K562 (cell line): ENCODE measurements around the gene MEAF6. TPM values are rescaled to one million over a fixed set of nuclear protein-coding genes. Genes with fewer than 3 reads are reported as not detected.

ENCODE experiments used
- CHCHD3 ChIP-seq: fragments of 250-450 bp; sonication (Bioruptor Pico); IDR thresholded peaks from 2 replicates; pipeline ENCODE4 v2.1.2; 2022; ENCODE audit warnings: mild to moderate bottlenecking
- CTBP1 ChIP-seq: fragments of 450-650 bp; IDR thresholded peaks from 2 replicates; pipeline ENCODE4 v1.6.1; 2016; ENCODE audit warnings: borderline replicate concordance
- DNMT1 ChIP-seq: fragments of 450-650 bp; IDR thresholded peaks from 2 replicates; pipeline ENCODE4 v1.6.1; 2016; ENCODE audit warnings: antibody characterized with exemption, mild to moderate bottlenecking
- FOXK1 ChIP-seq: sonication (generic); formaldehyde crosslinking; IDR thresholded peaks from 2 replicates; pipeline ENCODE4 v1.8.0; 2022; ENCODE audit warnings: missing genetic modification reagents, mild to moderate bottlenecking, borderline replicate concordance
- KLF6 ChIP-seq: fragments of 250-450 bp; sonication (Bioruptor Pico); IDR thresholded peaks from 2 replicates; pipeline ENCODE4 v1.4.0; 2020; ENCODE audit warnings: mild to moderate bottlenecking, moderate library complexity, borderline replicate concordance
- NBN ChIP-seq: fragments of 450-650 bp; IDR thresholded peaks from 2 replicates; pipeline ENCODE4 v1.6.1; 2016; ENCODE audit warnings: low read depth, mild to moderate bottlenecking
- NFIC ChIP-seq: fragments of 450-650 bp; IDR thresholded peaks from 2 replicates; pipeline ENCODE4 v1.6.1; 2017; ENCODE audit warnings: mild to moderate bottlenecking, inconsistent platforms
- POLR2A ChIP-seq: fragments of 450-650 bp; conservative IDR thresholded peaks from 2 replicates; pipeline ENCODE4 v1.6.1; 2016
- ZKSCAN3 ChIP-seq: fragments of 250-450 bp; sonication (Bioruptor Pico); IDR thresholded peaks from 2 replicates; pipeline ENCODE4 v1.4.0; 2020
- ZNF239 ChIP-seq: fragments of 250-450 bp; sonication (Bioruptor Pico); IDR thresholded peaks from 2 replicates; pipeline ENCODE4 v1.4.0; 2020; ENCODE audit warnings: mild to moderate bottlenecking
- ZNF57 ChIP-seq: fragments of 450-650 bp; formaldehyde crosslinking; IDR thresholded peaks from 2 replicates; pipeline ENCODE4 v1.4.0; 2020; ENCODE audit warnings: mild to moderate bottlenecking, moderate library complexity
- ZNF707 ChIP-seq: fragments of 250-450 bp; sonication (Bioruptor Pico); conservative IDR thresholded peaks from 2 replicates; pipeline ENCODE4 v1.8.0; 2022; ENCODE audit warnings: inconsistent platforms, mild to moderate bottlenecking, moderate library complexity
- polyA plus RNA-seq, 8 experiments: library from polyadenylated mRNA; depleted of rRNA in 4 of 8; stranded (reverse) in 5 of 8; unstranded in 3 of 8; fragments of >200 nt; fragmentation: Nextera tagmentation in 2 of 8; fragmentation: Illumina TruSeq in 1 of 8; extraction: Ambion mirVana in 2 of 8; extraction: Trizol in 1 of 8; gene quantifications; 2 replicates each; pipeline versions ENCODE4 v1.2.1 to v1.2.3, GENCODE V29; 2011 to 2014; ENCODE audit warnings: inconsistent platforms in 1 of 8, missing spikeins in 1 of 8
- total RNA-seq, 7 experiments: library from RNA; depleted of rRNA in 6 of 7; stranded (reverse); fragments of >200 nt in 6 of 7; fragmentation: Illumina TruSeq in 2 of 7; extraction: Trizol in 2 of 7; gene quantifications; 2 replicates each; pipeline versions ENCODE4 v1.2.1 to v1.2.3, GENCODE V29; 2011 to 2021; ENCODE audit warnings: low replicate concordance in 1 of 7
- TF ChIP-seq, protein P1 (sequence below): fragments of 250-450 bp; sonication (Bioruptor Pico); IDR thresholded peaks from 2 replicates; pipeline ENCODE4 v1.5.0; 2020; ENCODE audit warnings: mild to moderate bottlenecking
- TF ChIP-seq, protein P2 (sequence below): sonication (generic); formaldehyde crosslinking; IDR thresholded peaks from 2 replicates; pipeline ENCODE4 v1.8.1; 2023; ENCODE audit warnings: mild to moderate bottlenecking, missing genetic modification reagents
- TF ChIP-seq, protein P3 (sequence below): fragments of 450-650 bp; IDR thresholded peaks from 2 replicates; pipeline ENCODE4 v1.6.1; 2016; ENCODE audit warnings: low read depth

Gene MEAF6
- total and polyA plus RNA-seq, 9 of the 15 experiments (the other 6 are each of a cell fraction or from before 2014, with no cell fraction given): 55.0 to 151 (median 92.3) TPM

DNA sequence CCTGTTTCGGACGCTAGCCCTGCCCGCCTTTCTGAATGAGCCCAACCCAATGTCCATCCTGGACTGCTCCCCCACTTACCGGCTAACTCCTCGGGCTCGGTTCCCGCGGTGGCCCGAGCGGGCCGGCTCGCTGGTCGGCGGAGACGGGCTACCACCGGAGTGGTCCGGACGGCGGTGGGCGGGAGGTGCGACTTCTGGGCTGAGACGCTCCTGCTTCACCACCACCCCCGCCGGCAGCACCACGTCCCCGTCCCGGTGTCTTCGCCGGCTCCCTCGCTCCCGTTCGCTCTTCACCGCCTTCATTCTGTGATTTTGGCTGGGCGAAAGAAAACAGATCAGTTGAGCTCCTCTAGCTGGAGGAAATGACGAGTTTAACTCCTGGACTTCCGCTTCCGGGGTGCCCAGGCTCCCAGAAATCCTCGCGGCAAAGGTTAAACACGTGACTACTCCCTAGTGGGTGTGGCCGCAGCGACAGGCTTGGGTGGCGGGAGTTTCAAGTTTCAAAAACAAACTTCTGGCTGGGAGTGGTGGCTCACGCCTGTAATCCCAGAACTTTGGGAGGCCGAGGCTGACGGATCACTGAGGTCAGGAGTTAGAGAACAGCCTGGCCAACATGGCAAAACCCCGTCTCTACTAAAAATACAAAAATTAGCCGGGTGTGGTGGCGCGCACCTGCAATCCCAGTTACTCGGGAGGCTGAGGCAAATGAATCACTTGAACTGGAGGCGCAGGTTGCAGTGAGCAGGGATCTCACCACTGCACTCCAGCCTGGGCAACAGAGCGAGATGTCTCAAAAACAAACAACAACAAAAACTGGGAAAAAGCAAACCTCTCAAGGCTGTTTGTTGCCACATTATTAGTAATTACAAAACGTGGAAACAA, 39.6 kb upstream of the MEAF6 start, which contains the start of gene SNIP1 (continued):
- TF ChIP-seq ZNF239 (peak; percentile 42; the same call in 1 of the 2 replicates), ZNF707 (CRISPR knock-in tag) (no peak), CTBP1 (no peak), CHCHD3 (CRISPR knock-in tag) (no peak), FOXK1 (CRISPR knock-in tag) (no peak; the same call in 1 of the 2 replicates), ZKSCAN3 (CRISPR knock-in tag) (no peak), NFIC (no peak), NBN (peak; percentile 81), POLR2A (peak; percentile 94), DNMT1 (0 out of 2 replicates have a peak, but pooled peaks have one; percentile 55), KLF6 (CRISPR knock-in tag) (peak; percentile 76; the same call in 1 of the 2 replicates), ZNF57 (CRISPR knock-in tag) (no peak)
- TF ChIP-seq, protein P1, sequence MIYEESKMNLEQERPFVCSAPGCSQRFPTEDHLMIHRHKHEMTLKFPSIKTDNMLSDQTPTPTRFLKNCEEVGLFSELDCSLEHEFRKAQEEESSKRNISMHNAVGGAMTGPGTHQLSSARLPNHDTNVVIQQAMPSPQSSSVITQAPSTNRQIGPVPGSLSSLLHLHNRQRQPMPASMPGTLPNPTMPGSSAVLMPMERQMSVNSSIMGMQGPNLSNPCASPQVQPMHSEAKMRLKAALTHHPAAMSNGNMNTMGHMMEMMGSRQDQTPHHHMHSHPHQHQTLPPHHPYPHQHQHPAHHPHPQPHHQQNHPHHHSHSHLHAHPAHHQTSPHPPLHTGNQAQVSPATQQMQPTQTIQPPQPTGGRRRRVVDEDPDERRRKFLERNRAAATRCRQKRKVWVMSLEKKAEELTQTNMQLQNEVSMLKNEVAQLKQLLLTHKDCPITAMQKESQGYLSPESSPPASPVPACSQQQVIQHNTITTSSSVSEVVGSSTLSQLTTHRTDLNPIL (CRISPR knock-in tag): no peak
- TF ChIP-seq, protein P2, sequence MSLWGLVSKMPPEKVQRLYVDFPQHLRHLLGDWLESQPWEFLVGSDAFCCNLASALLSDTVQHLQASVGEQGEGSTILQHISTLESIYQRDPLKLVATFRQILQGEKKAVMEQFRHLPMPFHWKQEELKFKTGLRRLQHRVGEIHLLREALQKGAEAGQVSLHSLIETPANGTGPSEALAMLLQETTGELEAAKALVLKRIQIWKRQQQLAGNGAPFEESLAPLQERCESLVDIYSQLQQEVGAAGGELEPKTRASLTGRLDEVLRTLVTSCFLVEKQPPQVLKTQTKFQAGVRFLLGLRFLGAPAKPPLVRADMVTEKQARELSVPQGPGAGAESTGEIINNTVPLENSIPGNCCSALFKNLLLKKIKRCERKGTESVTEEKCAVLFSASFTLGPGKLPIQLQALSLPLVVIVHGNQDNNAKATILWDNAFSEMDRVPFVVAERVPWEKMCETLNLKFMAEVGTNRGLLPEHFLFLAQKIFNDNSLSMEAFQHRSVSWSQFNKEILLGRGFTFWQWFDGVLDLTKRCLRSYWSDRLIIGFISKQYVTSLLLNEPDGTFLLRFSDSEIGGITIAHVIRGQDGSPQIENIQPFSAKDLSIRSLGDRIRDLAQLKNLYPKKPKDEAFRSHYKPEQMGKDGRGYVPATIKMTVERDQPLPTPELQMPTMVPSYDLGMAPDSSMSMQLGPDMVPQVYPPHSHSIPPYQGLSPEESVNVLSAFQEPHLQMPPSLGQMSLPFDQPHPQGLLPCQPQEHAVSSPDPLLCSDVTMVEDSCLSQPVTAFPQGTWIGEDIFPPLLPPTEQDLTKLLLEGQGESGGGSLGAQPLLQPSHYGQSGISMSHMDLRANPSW: no peak
- TF ChIP-seq, protein P3, sequence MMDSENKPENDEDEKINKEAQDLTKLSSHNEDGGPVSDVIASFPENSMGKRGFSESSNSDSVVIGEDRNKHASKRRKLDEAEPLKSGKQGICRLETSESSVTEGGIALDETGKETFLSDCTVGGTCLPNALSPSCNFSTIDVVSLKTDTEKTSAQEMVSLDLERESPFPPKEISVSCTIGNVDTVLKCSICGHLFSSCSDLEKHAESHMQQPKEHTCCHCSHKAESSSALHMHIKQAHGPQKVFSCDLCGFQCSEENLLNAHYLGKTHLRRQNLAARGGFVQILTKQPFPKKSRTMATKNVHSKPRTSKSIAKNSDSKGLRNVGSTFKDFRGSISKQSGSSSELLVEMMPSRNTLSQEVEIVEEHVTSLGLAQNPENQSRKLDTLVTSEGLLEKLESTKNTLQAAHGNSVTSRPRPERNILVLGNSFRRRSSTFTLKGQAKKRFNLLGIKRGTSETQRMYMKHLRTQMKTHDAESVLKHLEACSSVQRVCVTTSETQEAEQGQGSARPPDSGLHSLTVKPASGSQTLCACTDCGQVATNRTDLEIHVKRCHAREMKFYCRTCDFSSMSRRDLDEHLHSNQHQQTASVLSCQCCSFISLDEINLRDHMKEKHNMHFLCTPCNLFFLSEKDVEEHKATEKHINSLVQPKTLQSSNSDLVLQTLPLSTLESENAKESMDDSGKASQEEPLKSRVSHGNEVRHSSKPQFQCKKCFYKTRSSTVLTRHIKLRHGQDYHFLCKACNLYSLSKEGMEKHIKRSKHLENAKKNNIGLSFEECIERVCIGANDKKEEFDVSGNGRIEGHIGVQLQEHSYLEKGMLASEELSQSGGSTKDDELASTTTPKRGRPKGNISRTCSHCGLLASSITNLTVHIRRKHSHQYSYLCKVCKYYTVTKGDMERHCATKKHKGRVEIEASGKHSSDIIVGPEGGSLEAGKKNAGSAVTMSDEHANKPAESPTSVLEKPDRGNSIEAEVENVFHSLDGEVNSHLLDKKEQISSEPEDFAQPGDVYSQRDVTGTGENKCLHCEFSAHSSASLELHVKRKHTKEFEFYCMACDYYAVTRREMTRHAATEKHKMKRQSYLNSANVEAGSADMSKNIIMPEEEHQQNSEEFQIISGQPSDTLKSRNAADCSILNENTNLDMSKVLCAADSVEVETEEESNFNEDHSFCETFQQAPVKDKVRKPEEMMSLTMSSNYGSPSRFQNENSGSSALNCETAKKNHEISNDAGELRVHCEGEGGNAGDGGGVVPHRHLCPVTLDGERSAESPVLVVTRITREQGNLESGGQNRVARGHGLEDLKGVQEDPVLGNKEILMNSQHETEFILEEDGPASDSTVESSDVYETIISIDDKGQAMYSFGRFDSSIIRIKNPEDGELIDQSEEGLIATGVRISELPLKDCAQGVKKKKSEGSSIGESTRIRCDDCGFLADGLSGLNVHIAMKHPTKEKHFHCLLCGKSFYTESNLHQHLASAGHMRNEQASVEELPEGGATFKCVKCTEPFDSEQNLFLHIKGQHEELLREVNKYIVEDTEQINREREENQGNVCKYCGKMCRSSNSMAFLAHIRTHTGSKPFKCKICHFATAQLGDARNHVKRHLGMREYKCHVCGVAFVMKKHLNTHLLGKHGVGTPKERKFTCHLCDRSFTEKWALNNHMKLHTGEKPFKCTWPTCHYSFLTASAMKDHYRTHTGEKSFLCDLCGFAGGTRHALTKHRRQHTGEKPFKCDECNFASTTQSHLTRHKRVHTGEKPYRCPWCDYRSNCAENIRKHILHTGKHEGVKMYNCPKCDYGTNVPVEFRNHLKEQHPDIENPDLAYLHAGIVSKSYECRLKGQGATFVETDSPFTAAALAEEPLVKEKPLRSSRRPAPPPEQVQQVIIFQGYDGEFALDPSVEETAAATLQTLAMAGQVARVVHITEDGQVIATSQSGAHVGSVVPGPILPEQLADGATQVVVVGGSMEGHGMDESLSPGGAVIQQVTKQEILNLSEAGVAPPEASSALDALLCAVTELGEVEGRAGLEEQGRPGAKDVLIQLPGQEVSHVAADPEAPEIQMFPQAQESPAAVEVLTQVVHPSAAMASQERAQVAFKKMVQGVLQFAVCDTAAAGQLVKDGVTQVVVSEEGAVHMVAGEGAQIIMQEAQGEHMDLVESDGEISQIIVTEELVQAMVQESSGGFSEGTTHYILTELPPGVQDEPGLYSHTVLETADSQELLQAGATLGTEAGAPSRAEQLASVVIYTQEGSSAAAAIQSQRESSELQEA: peak; percentile 41; the same call in 1 of the 2 replicates
